HG02884 (cell line): ENCODE results near the gene FRY.

Source experiments
- ATAC-seq: cut with Tn5 transposase; IDR thresholded peaks from one replicate; pipeline ENCODE4 v1.9.1; 2021; ENCODE audit warnings: mild to moderate bottlenecking, moderate library complexity; ENCODE audit not compliant: unreplicated experiment

FRY gene

DNA sequence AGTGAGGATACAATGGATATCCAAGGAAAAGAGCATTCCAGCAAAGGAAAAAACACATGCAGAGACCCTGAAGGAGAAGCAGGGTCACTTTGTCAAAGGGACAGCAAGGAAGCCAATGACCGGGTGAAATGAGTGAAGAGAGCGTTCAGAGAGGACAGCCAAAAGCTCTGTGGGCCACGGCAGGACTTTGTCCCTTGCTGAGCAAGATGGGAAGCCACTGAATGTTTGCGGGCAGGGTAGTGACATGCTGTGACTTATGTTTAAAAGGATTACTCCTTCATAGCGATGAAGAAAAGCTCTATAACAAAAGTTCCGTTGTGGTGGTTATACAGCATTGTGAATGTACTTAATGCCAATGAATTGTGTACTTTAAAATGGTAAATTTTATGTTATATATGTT, 267.1 kb downstream of the FRY start:
- no peak for ATAC-seq

DNA sequence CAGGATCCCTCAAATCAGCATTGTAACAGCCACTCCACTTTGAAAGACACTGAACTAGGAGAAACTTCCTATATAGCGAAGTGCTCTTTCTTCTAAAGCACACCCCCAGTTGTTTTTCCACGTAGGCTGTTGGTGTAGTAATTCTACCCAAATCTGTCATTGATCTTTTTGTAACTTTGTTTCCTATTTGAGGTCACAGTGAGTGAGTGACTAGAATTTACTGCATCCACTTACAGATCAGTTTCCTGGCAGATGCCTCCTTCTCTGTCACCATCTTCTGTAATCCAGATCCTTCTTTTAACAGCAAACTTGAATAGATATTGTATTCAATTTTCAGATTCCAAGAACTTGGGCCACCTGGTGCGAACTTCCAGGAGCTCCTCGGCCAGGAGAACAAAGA, 268.3 kb downstream of the FRY start:
- no peak for ATAC-seq

DNA sequence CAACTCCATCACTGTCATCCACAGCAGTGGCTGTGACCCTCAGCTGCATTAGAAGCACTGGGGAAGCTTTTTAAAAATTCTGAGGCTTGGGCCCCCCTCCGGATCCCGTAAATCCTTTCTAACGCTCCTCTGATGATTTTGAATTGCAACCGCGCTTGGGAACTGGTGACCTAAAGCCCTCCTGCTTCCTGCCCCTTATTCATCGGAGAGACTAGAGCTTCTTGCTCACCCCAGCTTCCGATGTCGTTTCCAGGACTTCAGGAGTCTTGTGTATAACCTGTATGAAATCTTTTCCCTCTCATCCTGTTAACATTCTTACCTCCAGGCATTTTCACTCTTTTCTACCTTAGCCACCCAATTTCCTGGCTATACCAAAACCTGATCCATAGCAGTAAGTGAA, 268.8 kb downstream of the FRY start:
- ATAC-seq, result no peak

DNA sequence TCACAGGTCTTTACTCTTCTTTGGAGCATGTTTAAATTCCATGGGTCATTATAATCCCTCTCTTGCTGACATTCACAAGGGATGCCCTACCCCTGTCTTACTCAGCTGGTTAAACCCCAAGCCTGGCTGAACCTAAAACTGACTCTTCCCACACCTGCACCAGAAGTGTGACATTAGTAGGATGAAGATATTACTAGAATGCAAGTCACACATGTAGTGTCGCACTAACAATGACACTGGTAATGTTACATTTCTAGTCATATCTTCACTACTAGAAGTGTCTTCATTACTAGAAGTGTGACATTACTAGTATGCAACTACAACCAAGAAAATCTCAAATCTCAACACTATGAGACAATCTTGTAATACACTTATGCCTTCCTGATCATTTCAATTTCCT, 269.3 kb downstream of the FRY start:
- ATAC-seq, result no peak

DNA sequence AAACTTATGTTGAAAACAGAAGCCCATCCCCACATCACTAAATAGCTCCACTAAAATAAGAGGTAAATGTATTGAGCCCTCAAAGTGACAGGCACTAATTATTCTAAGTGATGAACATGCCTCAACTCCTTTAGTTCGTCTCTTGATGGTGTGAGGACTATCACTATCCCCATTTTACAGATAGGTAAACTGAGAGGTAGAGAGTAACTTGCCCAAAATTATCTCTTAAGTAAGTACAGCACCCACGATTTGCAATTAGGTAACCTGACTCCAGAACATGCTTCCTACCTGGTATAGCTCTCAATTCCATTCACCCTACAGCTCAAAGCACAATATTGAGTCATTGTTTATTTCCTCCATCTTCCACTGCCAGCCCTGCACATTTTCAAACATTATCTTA, 270.9 kb downstream of the FRY start:
- no peak for ATAC-seq

DNA sequence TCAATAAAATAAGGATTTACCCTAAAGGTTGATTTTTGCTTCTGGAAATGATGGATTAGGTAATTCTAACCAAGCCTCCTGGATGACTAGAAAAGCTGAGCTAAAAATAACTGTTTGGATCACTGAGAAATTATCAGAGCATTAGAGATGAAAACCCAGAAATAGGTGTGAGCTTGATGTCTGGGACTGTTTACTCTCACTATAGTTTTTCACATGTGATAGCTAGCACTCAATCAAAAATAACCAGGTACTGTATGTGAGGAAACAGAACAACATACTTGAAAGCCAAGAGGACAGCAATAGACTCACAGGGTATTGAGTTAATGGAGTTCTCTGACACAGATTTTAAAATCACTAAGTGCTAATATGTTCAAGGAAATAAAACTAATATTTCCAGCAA, 274.1 kb downstream of the FRY start:
- ATAC-seq, result no peak

DNA sequence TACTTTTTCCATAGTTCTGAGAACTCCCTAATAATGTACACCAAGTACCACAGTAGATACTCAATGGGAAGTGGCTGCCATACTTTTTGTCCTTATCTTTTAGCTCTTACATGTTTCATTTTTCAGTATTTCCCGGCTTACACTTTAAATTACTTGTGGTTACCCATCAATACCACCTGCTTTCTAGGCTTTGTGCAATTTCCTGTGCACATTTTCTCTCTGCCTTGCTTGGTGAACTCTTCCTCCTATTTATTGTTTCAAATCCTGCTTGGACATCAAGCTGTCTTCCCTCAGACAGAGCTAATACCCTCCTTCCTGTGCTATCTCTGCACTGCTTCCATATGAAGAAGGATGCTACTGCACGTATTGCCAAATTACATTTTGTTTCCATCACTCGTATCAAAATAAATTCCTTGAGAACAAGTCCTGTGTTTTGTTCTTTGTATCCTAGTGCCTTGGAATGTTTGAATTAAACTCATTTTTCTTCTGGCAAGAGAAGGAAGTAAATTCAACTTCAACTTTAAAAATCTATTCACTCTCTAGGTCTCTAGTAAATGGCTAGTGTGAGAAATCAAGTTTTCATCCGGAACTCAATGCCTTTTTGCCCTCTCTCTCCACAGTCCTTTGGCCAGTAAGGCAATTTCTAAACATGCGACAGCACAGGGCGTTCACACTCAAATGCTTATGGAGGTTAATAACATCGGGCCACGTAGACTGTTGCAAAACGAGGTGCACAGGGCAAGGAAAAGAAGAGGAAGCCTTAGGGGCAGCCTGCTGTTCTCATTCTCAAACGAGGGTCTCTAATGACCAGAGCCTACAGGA, 277.9 kb downstream of the FRY start:
- peak; percentile 33 for ATAC-seq

DNA sequence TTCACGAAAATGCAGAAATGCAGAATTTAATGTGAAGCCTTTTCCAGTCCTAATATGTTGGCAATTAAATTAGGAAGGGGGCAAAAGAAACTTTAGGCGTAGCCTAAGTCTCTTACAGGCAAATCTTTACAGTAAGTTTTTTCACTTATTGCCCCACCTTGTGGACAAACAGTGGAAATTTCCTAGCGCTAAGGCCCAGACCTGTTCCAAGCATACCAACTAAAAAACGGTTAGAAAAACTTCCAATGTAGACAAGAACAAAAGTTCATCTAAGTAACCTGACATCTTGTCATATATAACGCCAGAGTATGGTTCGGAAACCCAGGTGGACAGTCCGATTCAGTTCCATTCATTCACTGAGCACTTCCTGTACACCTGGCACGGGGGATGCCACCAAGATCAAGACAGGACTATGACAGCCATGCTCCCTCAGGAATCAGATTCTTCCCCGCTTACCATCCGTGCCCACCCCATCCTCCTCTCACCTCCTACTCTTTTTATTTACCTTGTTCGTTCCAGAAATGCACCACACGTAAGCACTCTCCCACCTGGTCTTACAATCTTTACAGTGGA, 278.6 kb downstream of the FRY start:
- peak; percentile 88 for ATAC-seq

DNA sequence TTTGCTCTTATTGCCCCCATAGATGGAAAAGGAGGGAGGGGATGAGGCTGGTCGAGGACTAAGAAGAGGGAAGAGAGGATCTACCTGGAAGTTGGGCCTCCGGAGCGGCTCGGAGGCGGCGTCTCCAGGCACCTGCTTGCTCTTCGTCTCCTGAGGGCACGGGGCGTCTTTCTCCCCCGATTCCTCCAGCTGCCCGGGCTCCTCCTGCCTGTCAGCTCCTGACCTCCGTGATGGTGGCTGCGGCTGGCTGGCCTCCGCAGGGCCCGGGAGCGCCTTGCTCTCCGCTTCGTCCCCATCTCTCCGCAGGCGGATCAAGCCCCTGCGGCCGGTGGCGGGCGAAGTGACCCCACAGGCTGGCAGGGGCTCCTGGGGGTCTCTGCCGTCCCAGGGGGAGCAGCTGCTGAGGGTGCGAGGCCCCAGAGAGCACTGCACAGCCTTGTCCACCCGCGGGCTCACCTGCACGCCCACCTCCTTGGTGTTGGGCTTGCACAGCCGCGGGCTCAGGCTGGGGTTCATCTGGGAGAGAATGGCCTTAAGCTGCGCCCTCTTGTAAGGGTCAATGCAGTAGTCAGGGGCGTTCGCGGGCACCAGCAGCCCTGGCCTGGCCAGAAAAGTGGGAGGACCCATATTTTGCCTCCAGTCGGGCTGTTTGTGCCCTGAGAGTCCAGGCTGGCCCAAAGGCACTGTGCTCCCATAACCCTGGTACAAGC, 279.8 kb downstream of the FRY start:
- ATAC-seq, result no peak

DNA sequence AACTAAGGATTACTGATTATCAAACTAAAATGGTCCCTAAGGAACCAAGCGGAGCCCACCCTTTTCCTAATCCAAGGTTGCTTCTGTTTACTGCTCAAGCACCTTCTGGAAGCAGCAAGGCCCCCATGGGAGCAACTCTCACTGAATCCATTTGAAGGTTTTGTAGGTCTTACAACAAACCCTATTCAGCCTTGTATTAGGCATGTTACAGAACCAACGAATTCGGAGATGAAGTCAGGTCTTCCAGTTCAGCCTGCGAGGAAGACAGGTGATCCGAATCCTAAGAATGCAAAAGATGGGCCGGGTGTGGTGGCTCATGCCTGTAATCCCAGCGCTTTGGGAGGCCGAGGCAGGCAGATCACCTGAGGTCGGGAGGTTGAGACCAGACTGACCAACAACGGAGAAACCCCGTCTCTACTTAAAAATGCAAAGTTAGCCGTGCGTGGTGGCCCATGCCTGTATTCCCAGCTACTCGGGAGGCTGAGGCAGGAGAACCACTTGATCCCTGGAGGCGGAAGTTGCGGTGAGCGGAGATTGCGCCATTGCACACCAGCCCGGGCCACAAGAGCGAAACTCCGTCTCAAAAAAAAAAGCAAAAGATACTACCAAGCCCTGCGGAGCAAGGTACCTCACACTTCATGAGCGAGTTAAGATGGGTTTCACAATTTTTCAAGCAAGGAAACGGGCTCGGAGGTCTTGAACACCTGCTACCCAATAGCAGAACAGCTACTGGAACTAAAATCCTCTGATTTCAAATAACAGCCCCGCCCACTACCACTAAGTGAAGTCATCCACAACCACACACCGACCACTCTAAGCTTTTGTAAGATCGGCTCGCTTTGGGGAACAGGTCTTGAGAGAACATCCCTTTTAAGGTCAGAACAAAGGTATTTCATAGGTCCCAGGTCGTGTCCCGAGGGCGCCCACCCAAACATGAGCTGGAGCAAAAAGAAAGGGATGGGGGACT, 283.0 kb downstream of the FRY start:
- ATAC-seq, result peak; percentile 15

DNA sequence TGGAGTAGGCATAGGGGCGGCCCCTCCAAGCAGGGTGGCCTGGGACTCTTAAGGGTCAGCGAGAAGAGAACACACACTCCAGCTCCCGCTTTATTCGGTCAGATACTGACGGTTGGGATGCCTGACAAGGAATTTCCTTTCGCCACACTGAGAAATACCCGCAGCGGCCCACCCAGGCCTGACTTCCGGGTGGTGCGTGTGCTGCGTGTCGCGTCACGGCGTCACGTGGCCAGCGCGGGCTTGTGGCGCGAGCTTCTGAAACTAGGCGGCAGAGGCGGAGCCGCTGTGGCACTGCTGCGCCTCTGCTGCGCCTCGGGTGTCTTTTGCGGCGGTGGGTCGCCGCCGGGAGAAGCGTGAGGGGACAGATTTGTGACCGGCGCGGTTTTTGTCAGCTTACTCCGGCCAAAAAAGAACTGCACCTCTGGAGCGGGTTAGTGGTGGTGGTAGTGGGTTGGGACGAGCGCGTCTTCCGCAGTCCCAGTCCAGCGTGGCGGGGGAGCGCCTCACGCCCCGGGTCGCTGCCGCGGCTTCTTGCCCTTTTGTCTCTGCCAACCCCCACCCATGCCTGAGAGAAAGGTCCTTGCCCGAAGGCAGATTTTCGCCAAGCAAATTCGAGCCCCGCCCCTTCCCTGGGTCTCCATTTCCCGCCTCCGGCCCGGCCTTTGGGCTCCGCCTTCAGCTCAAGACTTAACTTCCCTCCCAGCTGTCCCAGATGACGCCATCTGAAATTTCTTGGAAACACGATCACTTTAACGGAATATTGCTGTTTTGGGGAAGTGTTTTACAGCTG, 283.9 kb downstream of the FRY start, which contains the start of the genes BRCA2 and ZAR1L:
Gene BRCA2, plus strand, starts transcription at position 271 of the 790 bp plus-strand sequence. CDS start 953 bp downstream, outside the sequence.
Gene ZAR1L, minus strand, starts transcription at position 126 of the 790 bp plus-strand sequence. CDS start 3,438 bp downstream, outside the sequence.
- ATAC-seq, result peak; percentile 89

DNA sequence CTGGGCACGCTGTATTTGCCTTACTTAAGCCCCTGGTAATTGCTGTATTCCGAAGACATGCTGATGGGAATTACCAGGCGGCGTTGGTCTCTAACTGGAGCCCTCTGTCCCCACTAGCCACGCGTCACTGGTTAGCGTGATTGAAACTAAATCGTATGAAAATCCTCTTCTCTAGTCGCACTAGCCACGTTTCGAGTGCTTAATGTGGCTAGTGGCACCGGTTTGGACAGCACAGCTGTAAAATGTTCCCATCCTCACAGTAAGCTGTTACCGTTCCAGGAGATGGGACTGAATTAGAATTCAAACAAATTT, 284.4 kb downstream of the FRY start:
- peak; percentile 36 for ATAC-seq

DNA sequence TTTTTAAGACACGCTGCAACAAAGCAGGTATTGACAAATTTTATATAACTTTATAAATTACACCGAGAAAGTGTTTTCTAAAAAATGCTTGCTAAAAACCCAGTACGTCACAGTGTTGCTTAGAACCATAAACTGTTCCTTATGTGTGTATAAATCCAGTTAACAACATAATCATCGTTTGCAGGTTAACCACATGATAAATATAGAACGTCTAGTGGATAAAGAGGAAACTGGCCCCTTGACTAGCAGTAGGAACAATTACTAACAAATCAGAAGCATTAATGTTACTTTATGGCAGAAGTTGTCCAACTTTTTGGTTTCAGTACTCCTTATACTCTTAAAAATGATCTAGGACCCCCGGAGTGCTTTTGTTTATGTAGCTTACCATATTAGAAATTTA, 284.9 kb downstream of the FRY start:
- no peak for ATAC-seq

DNA sequence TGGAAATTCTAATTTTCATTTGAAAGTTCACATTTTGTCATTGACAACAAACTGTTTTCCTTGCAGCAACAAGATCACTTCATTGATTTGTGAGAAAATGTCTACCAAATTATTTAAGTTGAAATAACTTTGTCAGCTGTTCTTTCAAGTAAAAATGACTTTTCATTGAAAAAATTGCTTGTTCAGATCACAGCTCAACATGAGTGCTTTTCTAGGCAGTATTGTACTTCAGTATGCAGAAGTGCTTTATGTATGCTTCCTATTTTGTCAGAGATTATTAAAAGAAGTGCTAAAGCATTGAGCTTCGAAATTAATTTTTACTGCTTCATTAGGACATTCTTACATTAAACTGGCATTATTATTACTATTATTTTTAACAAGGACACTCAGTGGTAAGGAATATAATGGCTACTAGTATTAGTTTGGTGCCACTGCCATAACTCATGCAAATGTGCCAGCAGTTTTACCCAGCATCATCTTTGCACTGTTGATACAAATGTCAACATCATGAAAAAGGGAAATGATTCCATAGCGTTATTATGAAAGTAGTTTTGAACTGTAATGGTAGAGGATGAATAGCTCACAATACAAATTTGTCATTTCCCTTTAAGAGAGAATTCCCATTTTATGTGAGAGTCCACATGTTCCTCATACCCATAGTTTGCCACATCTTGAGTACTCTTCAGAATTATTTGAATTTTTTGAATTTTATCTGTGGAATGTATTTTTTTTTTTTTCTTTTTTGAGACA, 286.3 kb downstream of the FRY start:
- ATAC-seq, result no peak

DNA sequence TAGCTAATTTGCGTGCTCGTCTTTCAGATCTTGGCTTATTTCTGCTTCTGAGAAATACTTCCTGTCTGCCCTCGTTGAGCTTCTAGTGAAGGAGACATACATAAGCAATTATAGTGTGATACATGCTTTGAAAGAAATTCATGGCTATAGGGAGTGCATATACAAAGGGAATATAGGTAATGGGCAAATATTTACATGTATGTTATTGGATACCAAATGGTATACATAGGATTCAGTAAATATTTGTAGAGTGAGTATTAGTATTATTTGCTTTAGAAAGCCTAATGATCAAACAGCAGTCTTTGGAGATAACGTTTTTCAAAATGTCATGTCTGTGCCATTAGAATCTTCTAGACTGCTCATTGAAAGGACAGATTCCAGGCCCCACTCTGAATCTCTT, 289.0 kb downstream of the FRY start:
- ATAC-seq, result no peak

DNA sequence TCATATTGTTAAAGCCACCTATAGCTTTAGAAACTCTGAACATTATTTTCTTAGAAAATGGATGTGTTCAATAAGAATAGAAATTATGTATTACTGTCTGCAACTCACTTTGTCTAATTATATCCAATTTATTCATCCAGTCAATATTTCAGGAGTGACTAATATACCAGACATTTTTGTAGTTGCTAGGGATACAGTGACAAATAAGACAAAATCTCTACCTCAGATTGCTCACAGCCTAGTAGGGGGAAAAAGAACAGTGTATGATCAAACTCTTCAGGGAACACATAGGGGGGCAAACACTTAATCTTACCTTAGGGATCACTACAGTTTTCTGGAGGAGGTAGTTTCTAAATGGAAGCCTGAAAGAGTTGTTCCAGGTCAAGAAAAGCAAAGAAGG, 292.3 kb downstream of the FRY start:
- no peak for ATAC-seq

DNA sequence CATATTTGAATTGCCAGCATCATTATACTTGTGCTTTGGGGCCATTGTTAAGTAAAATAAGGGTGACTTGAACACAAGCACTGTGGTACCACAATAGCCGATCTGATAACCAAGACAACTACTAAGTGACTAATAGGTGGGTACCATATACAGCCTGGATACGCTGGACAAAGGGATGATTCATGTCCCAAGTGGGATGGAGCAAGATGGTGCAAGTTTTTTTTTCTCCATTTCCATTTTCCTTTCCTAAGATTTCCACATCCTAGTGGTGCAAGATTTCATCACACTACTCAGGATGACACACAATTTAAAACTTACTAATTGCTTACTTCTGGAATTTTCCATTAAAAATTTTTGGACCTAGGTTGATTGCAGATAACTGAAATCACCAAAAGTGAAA, 298.9 kb downstream of the FRY start:
- ATAC-seq, result no peak

DNA sequence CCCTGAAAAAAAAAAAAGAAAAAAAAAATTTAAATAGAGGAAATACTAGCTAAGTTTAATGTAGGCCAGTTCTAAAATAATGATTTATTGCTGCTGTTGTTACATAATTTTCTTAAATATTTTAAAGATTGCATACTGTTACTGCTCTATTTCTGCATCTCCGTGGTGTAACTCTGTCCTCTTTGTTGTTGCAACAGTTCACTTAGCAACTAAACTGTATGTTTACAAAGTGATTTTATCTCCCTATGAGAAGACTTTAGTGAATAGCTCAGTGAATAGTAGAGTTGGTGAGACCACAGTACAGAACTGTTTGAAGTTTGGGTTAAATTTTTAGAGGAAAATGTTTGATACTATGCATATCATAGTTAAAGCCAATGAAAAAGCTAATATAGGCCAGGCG, 303.1 kb downstream of the FRY start:
- ATAC-seq, result no peak

DNA sequence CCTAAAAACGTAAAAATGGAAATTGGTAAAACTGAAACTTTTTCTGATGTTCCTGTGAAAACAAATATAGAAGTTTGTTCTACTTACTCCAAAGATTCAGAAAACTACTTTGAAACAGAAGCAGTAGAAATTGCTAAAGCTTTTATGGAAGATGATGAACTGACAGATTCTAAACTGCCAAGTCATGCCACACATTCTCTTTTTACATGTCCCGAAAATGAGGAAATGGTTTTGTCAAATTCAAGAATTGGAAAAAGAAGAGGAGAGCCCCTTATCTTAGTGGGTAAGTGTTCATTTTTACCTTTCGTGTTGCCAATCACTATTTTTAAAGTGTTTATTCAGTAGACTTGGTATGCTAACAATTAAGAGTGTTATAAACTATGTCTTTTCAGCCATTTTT, 309.3 kb downstream of the FRY start:
- no peak for ATAC-seq
